Measurements from ENCODE around the gene STIMATE.

GRCh38 chr3:52889901-52890300 lies 7.4 kb downstream of the STIMATE start:
- TF ChIP-seq CTCF (IDR thresholded peaks at IDR 0.05), result no peak
- no peak for TF ChIP-seq TCF7L2 (IDR thresholded peaks at IDR 0.05; ENCODE audit: low read depth, low read length)
- no peak for TF ChIP-seq POLR2AphosphoS5 (IDR thresholded peaks at IDR 0.05; ENCODE audit: low read depth, low read length)

All from Panc1 (cell line).